ENCODE measurements around the gene RAC2.
"Not testable (repeated sequence)": the region's sequence is repeated elsewhere in the genome, so short reads cannot be mapped to it uniquely, and the experiment has no call there.

Gene RAC2

GRCh38 chr22:37209140-37209845 lies 34.8 kb downstream of the RAC2 start:
- no peaks in the 10 kb centered on the region for H3K4me1 ChIP-seq
- no peak for DNase-seq (ENCODE audit: low spot score in 2 of 2)
- in situ Hi-C loops (cut with MboI; ENCODE audit: low sequenced_read_pairs), result no loop called here
- 0 out of 2 replicates have a peak, but pooled peaks cover 3% of the 10 kb centered on the region for H3K27me3 ChIP-seq (ENCODE audit: low read depth)
- H3K4me3 ChIP-seq, result no peak overlapping the region
- H3K36me3 ChIP-seq (replicated peaks), result no peaks in the 10 kb centered on the region
- H3K9me3 ChIP-seq, result no peaks in the 10 kb centered on the region

GRCh38 chr22:37208401-37209139 lies 35.5 kb downstream of the RAC2 start:
- in situ Hi-C loops (cut with MboI; ENCODE audit: low sequenced_read_pairs), result no loop called here
- no peaks in the 10 kb centered on the region for H3K36me3 ChIP-seq (replicated peaks)
- 0 out of 2 replicates have a peak, but pooled peaks cover 3% of the 10 kb centered on the region for H3K27me3 ChIP-seq (ENCODE audit: low read depth)
- DNase-seq (ENCODE audit: low spot score in 2 of 2), result no peak
- H3K4me1 ChIP-seq, result no peaks in the 10 kb centered on the region
- no peak overlapping the region for H3K4me3 ChIP-seq
- no peaks in the 10 kb centered on the region for H3K9me3 ChIP-seq

- 0 out of 2 replicates have a peak, but pooled peaks cover 3% of the 10 kb centered on the region for H3K27me3 ChIP-seq (ENCODE audit: low read depth)
- no peaks in the 10 kb centered on the region for H3K36me3 ChIP-seq (replicated peaks)
- in situ Hi-C loops (cut with MboI; ENCODE audit: low sequenced_read_pairs), result no loop called here
- H3K9me3 ChIP-seq, result no peaks in the 10 kb centered on the region
- no peaks in the 10 kb centered on the region for H3K4me1 ChIP-seq
- H3K4me3 ChIP-seq, result no peak overlapping the region
- no peak for DNase-seq (ENCODE audit: low spot score in 2 of 2)
Measured at GRCh38 chr22:37207981-37208380, 36.1 kb downstream of the RAC2 start.

GRCh38 chr22:37206841-37207821 lies 36.9 kb downstream of the RAC2 start:
- Histone ChIP-seq H3K9me3 (no peaks in the 10 kb centered on the region), H3K27me3 (ENCODE audit: low read depth) (no peaks in the 10 kb centered on the region), H3K4me1 (no peaks in the 10 kb centered on the region), H3K36me3 (replicated peaks) (no peaks in the 10 kb centered on the region), H3K4me3 (no peak overlapping the region)
- in situ Hi-C loops (cut with MboI; ENCODE audit: low sequenced_read_pairs), result no loop called here
- no peak for DNase-seq (ENCODE audit: low spot score in 2 of 2)

GRCh38 chr22:37206118-37206840 lies 37.8 kb downstream of the RAC2 start:
- in situ Hi-C loops (cut with MboI; ENCODE audit: low sequenced_read_pairs), result no loop called here
- H3K4me1 ChIP-seq, result no peaks in the 10 kb centered on the region
- no peak overlapping the region for H3K4me3 ChIP-seq
- DNase-seq (ENCODE audit: low spot score in 2 of 2), result no peak
- no peaks in the 10 kb centered on the region for H3K9me3 ChIP-seq
- no peaks in the 10 kb centered on the region for H3K27me3 ChIP-seq (ENCODE audit: low read depth)
- H3K36me3 ChIP-seq (replicated peaks), result no peaks in the 10 kb centered on the region

- Histone ChIP-seq H3K36me3 (replicated peaks) (no peaks in the 10 kb centered on the region), H3K27me3 (ENCODE audit: low read depth) (no peaks in the 10 kb centered on the region), H3K9me3 (no peaks in the 10 kb centered on the region), H3K4me1 (no peaks in the 10 kb centered on the region), H3K4me3 (no peak overlapping the region)
- no peak for DNase-seq (ENCODE audit: low spot score in 2 of 2)
- in situ Hi-C loops (cut with MboI; ENCODE audit: low sequenced_read_pairs), result no loop called here
Measured at GRCh38 chr22:37205046-37205445, 39.0 kb downstream of the RAC2 start.

GRCh38 chr22:37204045-37204655 lies 39.9 kb downstream of the RAC2 start:
- DNase-seq (ENCODE audit: low spot score in 2 of 2), result no peak
- no peaks in the 10 kb centered on the region for H3K36me3 ChIP-seq (replicated peaks)
- no peaks in the 10 kb centered on the region for H3K27me3 ChIP-seq (ENCODE audit: low read depth)
- in situ Hi-C loops (cut with MboI; ENCODE audit: low sequenced_read_pairs), result no loop called here
- peaks cover 4% of the 10 kb centered on the region for H3K4me1 ChIP-seq
- no peaks in the 10 kb centered on the region for H3K9me3 ChIP-seq
- H3K4me3 ChIP-seq, result no peak overlapping the region

GRCh38 chr22:37203354-37204044 lies 40.6 kb downstream of the RAC2 start:
- H3K4me1 ChIP-seq, result peaks cover 4% of the 10 kb centered on the region
- H3K4me3 ChIP-seq, result no peak overlapping the region
- in situ Hi-C loops (cut with MboI; ENCODE audit: low sequenced_read_pairs), result no loop called here
- no peaks in the 10 kb centered on the region for H3K36me3 ChIP-seq (replicated peaks)
- H3K27me3 ChIP-seq (ENCODE audit: low read depth), result no peaks in the 10 kb centered on the region
- no peak for DNase-seq (ENCODE audit: low spot score in 2 of 2)
- no peaks in the 10 kb centered on the region for H3K9me3 ChIP-seq

- Histone ChIP-seq H3K4me1 (peaks cover 4% of the 10 kb centered on the region), H3K4me3 (no peak overlapping the region), H3K9me3 (no peaks in the 10 kb centered on the region), H3K36me3 (replicated peaks) (no peaks in the 10 kb centered on the region), H3K27me3 (ENCODE audit: low read depth) (no peaks in the 10 kb centered on the region)
- no peak for DNase-seq (ENCODE audit: low spot score in 2 of 2)
- in situ Hi-C loops (cut with MboI; ENCODE audit: low sequenced_read_pairs), result no loop called here
Measured at GRCh38 chr22:37202716-37203115, 41.4 kb downstream of the RAC2 start.

- Histone ChIP-seq H3K36me3 (replicated peaks) (no peaks in the 10 kb centered on the region), H3K4me1 (peaks cover 4% of the 10 kb centered on the region), H3K9me3 (no peaks in the 10 kb centered on the region), H3K4me3 (no peak overlapping the region), H3K27me3 (ENCODE audit: low read depth) (no peaks in the 10 kb centered on the region)
- in situ Hi-C loops (cut with MboI; ENCODE audit: low sequenced_read_pairs), result no loop called here
- no peak for DNase-seq (ENCODE audit: low spot score in 2 of 2)
Measured at GRCh38 chr22:37202001-37202555, 42.0 kb downstream of the RAC2 start.

GRCh38 chr22:37201443-37201820 lies 42.6 kb downstream of the RAC2 start:
- DNase-seq (ENCODE audit: low spot score in 2 of 2); in situ Hi-C loops (cut with MboI; ENCODE audit: low sequenced_read_pairs); H3K9me3 ChIP-seq; H3K4me3 ChIP-seq; H3K27me3 ChIP-seq (ENCODE audit: low read depth); H3K4me1 ChIP-seq; H3K36me3 ChIP-seq (replicated peaks): not testable (repeated sequence)

GRCh38 chr22:37199760-37200108 lies 44.3 kb downstream of the RAC2 start:
- in situ Hi-C loops (cut with MboI; ENCODE audit: low sequenced_read_pairs), result no loop called here
- H3K4me3 ChIP-seq, result peak overlapping the region; percentile 8; the same call in 1 of the 2 replicates
- no peaks in the 10 kb centered on the region for H3K27me3 ChIP-seq (ENCODE audit: low read depth)
- DNase-seq (ENCODE audit: low spot score in 2 of 2), result no peak
- no peaks in the 10 kb centered on the region for H3K36me3 ChIP-seq (replicated peaks)
- H3K9me3 ChIP-seq, result no peaks in the 10 kb centered on the region
- H3K4me1 ChIP-seq, result peaks cover 4% of the 10 kb centered on the region

All from HAP-1 (cell line).